DND-41 (cell line): Measurements from ENCODE around the gene AKT3.

Source experiments
- EZH2 ChIP-seq: IDR thresholded peaks from 3 replicates; pipeline ENCODE4 v1.6.1; 2012; ENCODE audit warnings: borderline replicate concordance, low read depth, mild to moderate bottlenecking, moderate library complexity, low read length, inconsistent platforms; ENCODE audit not compliant: severe bottlenecking
- TF ChIP-seq, protein P1 (sequence below): IDR thresholded peaks from 2 replicates; pipeline ENCODE4 v1.5.1; 2012; ENCODE audit warnings: borderline replicate concordance, low read length, moderate library complexity, mild to moderate bottlenecking; ENCODE audit not compliant: poor library complexity, severe bottlenecking; ENCODE audit errors: extremely low read depth

DNA sequence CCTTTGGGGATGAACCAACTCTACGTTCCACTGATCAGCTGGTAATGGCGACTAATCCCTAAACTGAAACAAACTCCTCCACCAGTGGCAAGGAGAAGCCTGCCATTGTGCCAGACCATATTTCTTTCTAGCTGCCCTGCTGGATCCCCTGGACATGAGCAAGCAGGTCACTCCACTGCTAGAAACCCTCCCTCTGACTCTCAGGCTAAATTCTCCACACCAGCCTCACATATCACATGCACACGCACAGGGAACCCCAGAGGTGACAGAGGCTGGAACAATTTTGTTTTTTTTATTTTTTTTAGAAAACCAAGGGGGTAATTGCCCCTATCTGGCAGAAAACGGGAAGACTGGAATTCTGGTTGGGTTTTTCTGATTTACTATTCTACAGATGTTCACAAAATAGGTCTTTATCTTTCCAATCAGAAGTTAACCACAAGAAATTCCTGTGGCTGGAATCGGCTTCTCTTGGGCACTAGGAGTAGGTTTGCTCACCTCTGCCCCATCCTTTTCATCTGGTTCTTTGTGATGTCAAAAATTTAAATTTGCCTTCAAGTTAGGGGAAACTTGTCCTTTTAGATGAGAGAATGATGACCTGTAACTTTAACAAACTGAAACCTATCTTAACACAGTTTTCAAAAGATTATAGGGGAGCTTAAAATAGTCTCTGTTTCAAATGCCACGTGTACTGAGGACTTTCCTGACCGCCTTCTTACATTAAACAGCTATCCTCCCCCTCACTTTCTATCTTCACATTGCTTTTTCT lies 336.1 kb downstream of the AKT3 start:
- TF ChIP-seq EZH2, result no peak
- TF ChIP-seq, protein P1, sequence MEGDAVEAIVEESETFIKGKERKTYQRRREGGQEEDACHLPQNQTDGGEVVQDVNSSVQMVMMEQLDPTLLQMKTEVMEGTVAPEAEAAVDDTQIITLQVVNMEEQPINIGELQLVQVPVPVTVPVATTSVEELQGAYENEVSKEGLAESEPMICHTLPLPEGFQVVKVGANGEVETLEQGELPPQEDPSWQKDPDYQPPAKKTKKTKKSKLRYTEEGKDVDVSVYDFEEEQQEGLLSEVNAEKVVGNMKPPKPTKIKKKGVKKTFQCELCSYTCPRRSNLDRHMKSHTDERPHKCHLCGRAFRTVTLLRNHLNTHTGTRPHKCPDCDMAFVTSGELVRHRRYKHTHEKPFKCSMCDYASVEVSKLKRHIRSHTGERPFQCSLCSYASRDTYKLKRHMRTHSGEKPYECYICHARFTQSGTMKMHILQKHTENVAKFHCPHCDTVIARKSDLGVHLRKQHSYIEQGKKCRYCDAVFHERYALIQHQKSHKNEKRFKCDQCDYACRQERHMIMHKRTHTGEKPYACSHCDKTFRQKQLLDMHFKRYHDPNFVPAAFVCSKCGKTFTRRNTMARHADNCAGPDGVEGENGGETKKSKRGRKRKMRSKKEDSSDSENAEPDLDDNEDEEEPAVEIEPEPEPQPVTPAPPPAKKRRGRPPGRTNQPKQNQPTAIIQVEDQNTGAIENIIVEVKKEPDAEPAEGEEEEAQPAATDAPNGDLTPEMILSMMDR, result no peak
